HepG2 (cell line): ENCODE data around the gene STX4. TPM values are rescaled to one million over a fixed set of nuclear protein-coding genes. Genes with fewer than 3 reads are reported as not detected.

ENCODE experiments used
- AGO1 ChIP-seq: fragments of 200-400 bp; formaldehyde crosslinking; IDR thresholded peaks from 2 replicates; pipeline ENCODE4 v1.6.1; 2017; ENCODE audit warnings: mild to moderate bottlenecking, low read depth, low read length, moderate library complexity; ENCODE audit not compliant: poor library complexity, severe bottlenecking
- ARID4A ChIP-seq: sonication (generic); formaldehyde crosslinking; IDR thresholded peaks from 2 replicates; pipeline ENCODE4 v1.5.0; 2020; ENCODE audit warnings: mild to moderate bottlenecking, missing genetic modification reagents, borderline replicate concordance
- FLYWCH1 ChIP-seq: sonication (generic); formaldehyde crosslinking; IDR thresholded peaks from 2 replicates; pipeline ENCODE4 v1.8.1; 2023; ENCODE audit warnings: mild to moderate bottlenecking, missing genetic modification reagents
- MED8 ChIP-seq: sonication (generic); formaldehyde crosslinking; IDR thresholded peaks from 2 replicates; pipeline ENCODE4 v1.8.1; 2023; ENCODE audit warnings: mild to moderate bottlenecking, missing genetic modification reagents; ENCODE audit not compliant: insufficient replicate concordance
- MEF2D ChIP-seq: sonication (generic); formaldehyde crosslinking; IDR thresholded peaks from 2 replicates; pipeline ENCODE4 v1.5.1; 2020; ENCODE audit warnings: mild to moderate bottlenecking, missing genetic modification reagents
- PRPF4 ChIP-seq: fragments of 200-400 bp; formaldehyde crosslinking; IDR thresholded peaks from 2 replicates; pipeline ENCODE4 v1.6.1; 2016; ENCODE audit warnings: low read length, low read depth; ENCODE audit not compliant: poor library complexity, severe bottlenecking
- RBAK ChIP-seq: sonication (generic); formaldehyde crosslinking; IDR thresholded peaks from 2 replicates; pipeline ENCODE4 v1.5.1; 2020; ENCODE audit warnings: mild to moderate bottlenecking, missing genetic modification reagents
- RFX5 ChIP-seq: IDR thresholded peaks from 2 replicates; pipeline ENCODE4 v1.6.1; 2011; ENCODE audit warnings: low read depth, low read length, improper control_type of control experiment
- SIN3A ChIP-seq: IDR thresholded peaks from 2 replicates; pipeline ENCODE4 v1.6.1; 2011; ENCODE audit warnings: low read depth, mild to moderate bottlenecking, control low read depth, low read length, borderline replicate concordance
- SRSF1 ChIP-seq: fragments of 200-400 bp; formaldehyde crosslinking; optimal IDR thresholded peaks from 2 replicates; pipeline ENCODE3; 2017; ENCODE audit warnings: mild to moderate bottlenecking, low read depth, low read length, moderate library complexity
- U2AF2 ChIP-seq: fragments of 200-400 bp; formaldehyde crosslinking; IDR thresholded peaks from 2 replicates; pipeline ENCODE4 v1.6.1; 2017; ENCODE audit warnings: low read depth, mild to moderate bottlenecking, low read length
- ZBTB43 ChIP-seq: sonication (generic); formaldehyde crosslinking; conservative IDR thresholded peaks from 2 replicates; pipeline ENCODE4 v1.4.0; 2020; ENCODE audit warnings: missing genetic modification reagents
- ZBTB44 ChIP-seq: sonication (generic); formaldehyde crosslinking; IDR thresholded peaks from 2 replicates; pipeline ENCODE4 v1.4.0; 2020; ENCODE audit warnings: missing genetic modification reagents
- ZFYVE20 ChIP-seq: sonication (generic); formaldehyde crosslinking; IDR thresholded peaks from 2 replicates; pipeline ENCODE4 v1.8.0; 2023; ENCODE audit warnings: low read depth, mild to moderate bottlenecking, moderate library complexity, missing genetic modification reagents, borderline replicate concordance
- ZMYM3 ChIP-seq: sonication (generic); formaldehyde crosslinking; IDR thresholded peaks from 2 replicates; pipeline ENCODE4 v1.5.1; 2020; ENCODE audit warnings: mild to moderate bottlenecking, missing genetic modification reagents
- ZNF484 ChIP-seq: sonication (generic); formaldehyde crosslinking; IDR thresholded peaks from 2 replicates; pipeline ENCODE4 v1.5.1; 2020; ENCODE audit warnings: mild to moderate bottlenecking, low read depth, missing genetic modification reagents, borderline replicate concordance
- ZNF674 ChIP-seq: sonication (generic); formaldehyde crosslinking; IDR thresholded peaks from 2 replicates; pipeline ENCODE4 v1.5.0; 2020; ENCODE audit warnings: low read depth, mild to moderate bottlenecking, missing genetic modification reagents
- ZNF781 ChIP-seq: sonication (generic); formaldehyde crosslinking; IDR thresholded peaks from 2 replicates; pipeline ENCODE4 v1.5.1; 2020; ENCODE audit warnings: borderline replicate concordance, mild to moderate bottlenecking, missing genetic modification reagents; ENCODE audit errors: not compliant biosample characterization
- ZUFSP ChIP-seq: sonication (generic); formaldehyde crosslinking; IDR thresholded peaks from 2 replicates; pipeline ENCODE4 v1.9.0; 2021; ENCODE audit warnings: missing genetic modification reagents, mild to moderate bottlenecking, borderline replicate concordance
- polyA plus RNA-seq, 8 experiments: library from polyadenylated mRNA; depleted of rRNA in 3 of 8; stranded (reverse) in 7 of 8; unstranded in 1 of 8; fragments of >200 nt; fragmentation: Illumina TruSeq in 4 of 8; extraction: Trizol in 4 of 8; gene quantifications; 2 replicates each; pipeline versions ENCODE4 v1.2.1 to v1.2.3, GENCODE V29; 2011 to 2016; ENCODE audit warnings: low read depth in 4 of 8, missing spikeins in 1 of 8, mixed read lengths in 1 of 8; ENCODE audit not compliant: insufficient read depth in 1 of 8
- total RNA-seq, 5 experiments: library from RNA; depleted of rRNA; stranded (reverse); fragments of >200 nt; fragmentation: Illumina TruSeq; extraction: Trizol; gene quantifications; 2 replicates each; pipeline ENCODE4 v1.2.3, GENCODE V29; 2016; ENCODE audit warnings: low read depth in 1 of 5

STX4 gene
- total and polyA plus RNA-seq, 2 of the 13 experiments (the other 11 are each of a cell fraction or from before 2014, with no cell fraction given): 29.2 to 34.6 TPM

GRCh38 chr16:31073142-31073969 lies 40.0 kb downstream of the STX4 start (continued):
- TF ChIP-seq PRPF4 (no peak), ARID4A (CRISPR knock-in tag) (peak; percentile 62), ZBTB43 (CRISPR knock-in tag) (peak; percentile 79), ZUFSP (CRISPR knock-in tag) (no peak), SRSF1 (no peak), ZNF484 (CRISPR knock-in tag) (no peak), U2AF2 (no peak), ZFYVE20 (peak; percentile 30), MED8 (CRISPR knock-in tag) (peak; percentile 58), FLYWCH1 (CRISPR knock-in tag) (0 out of 2 replicates have a peak, but pooled peaks have one; percentile 70), RFX5 (peak; percentile 53; the same call in 1 of the 2 replicates), ZNF674 (CRISPR knock-in tag) (0 out of 2 replicates have a peak, but pooled peaks have one; percentile 54), RBAK (CRISPR knock-in tag) (no peak), SIN3A (peak; percentile 79; the same call in 1 of the 2 replicates), ZBTB44 (CRISPR knock-in tag) (0 out of 2 replicates have a peak, but pooled peaks have one; percentile 5), ZNF781 (no peak), ZMYM3 (CRISPR knock-in tag) (peak; percentile 97), AGO1 (no peak), MEF2D (CRISPR knock-in tag) (no peak)
